DND-41 (cell line): ENCODE measurements around the gene FBXL5.

Experiments
- EZH2 ChIP-seq: IDR thresholded peaks from 3 replicates; pipeline ENCODE4 v1.6.1; 2012; ENCODE audit warnings: borderline replicate concordance, low read depth, mild to moderate bottlenecking, moderate library complexity, low read length, inconsistent platforms; ENCODE audit not compliant: severe bottlenecking
- TF ChIP-seq, protein P1 (sequence below): IDR thresholded peaks from 2 replicates; pipeline ENCODE4 v1.5.1; 2012; ENCODE audit warnings: borderline replicate concordance, low read length, moderate library complexity, mild to moderate bottlenecking; ENCODE audit not compliant: poor library complexity, severe bottlenecking; ENCODE audit errors: extremely low read depth

DNA sequence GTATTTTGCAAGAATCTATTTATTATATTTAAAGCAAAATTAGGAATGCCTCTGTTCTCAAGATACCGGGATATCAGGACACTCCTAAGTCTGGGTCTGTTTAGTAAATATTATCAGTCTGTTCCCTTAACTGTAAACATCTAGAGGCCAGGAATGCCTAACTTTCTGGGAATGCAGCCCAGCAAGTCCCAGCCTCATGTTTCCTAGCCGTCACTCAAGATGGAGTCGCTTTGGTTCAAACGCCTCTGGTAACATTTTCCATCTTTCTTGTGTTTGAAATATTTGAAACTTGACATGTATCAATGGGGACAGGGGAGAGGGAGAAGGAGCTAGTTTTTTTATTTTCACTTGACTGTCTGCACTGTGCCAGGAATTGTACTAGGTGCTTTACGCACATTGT, 85.4 kb downstream of the FBXL5 start:
- TF ChIP-seq EZH2, result no peak
- TF ChIP-seq, protein P1, sequence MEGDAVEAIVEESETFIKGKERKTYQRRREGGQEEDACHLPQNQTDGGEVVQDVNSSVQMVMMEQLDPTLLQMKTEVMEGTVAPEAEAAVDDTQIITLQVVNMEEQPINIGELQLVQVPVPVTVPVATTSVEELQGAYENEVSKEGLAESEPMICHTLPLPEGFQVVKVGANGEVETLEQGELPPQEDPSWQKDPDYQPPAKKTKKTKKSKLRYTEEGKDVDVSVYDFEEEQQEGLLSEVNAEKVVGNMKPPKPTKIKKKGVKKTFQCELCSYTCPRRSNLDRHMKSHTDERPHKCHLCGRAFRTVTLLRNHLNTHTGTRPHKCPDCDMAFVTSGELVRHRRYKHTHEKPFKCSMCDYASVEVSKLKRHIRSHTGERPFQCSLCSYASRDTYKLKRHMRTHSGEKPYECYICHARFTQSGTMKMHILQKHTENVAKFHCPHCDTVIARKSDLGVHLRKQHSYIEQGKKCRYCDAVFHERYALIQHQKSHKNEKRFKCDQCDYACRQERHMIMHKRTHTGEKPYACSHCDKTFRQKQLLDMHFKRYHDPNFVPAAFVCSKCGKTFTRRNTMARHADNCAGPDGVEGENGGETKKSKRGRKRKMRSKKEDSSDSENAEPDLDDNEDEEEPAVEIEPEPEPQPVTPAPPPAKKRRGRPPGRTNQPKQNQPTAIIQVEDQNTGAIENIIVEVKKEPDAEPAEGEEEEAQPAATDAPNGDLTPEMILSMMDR, result no peak
